Thyroid gland (tissue), 4 donors: ENCODE measurements around the gene NMBR. TPM values are rescaled to one million over a fixed set of nuclear protein-coding genes. Genes with fewer than 3 reads are reported as not detected.

Source experiments
- DNase-seq, 2 donors: peaks; one replicate each; pipeline ENCODE4 v3.0.0-alpha.2; 2019
- H3K27ac ChIP-seq, 3 donors: fragments of 200-600 bp; sonication (generic); 1 replicate in 2 of 3; 2 replicates in 1 of 3; pipeline ENCODE4 v1.5.1; 2016 to 2019; ENCODE audit warnings: mild to moderate bottlenecking in 1 of 3, moderate library complexity in 1 of 3
- H3K27me3 ChIP-seq: fragments of 200-600 bp; sonication (generic); one replicate; pipeline ENCODE4 v1.5.1; 2019
- H3K36me3 ChIP-seq, 2 donors: fragments of 200-600 bp; sonication (generic); one replicate each; pipeline ENCODE4 v1.5.1; 2016 to 2019
- H3K4me1 ChIP-seq, 2 donors: fragments of 200-600 bp; sonication (generic); one replicate each; pipeline ENCODE4 v1.5.1; 2017 to 2019
- H3K4me3 ChIP-seq, 3 donors: fragments of 200-600 bp; sonication (generic); replicated peaks in 1 of 3; 1 replicate in 2 of 3; 2 replicates in 1 of 3; pipeline ENCODE4 v1.5.1; 2016; ENCODE audit warnings: mild to moderate bottlenecking in 1 of 3
- H3K9me3 ChIP-seq: fragments of 200-600 bp; sonication (generic); one replicate; pipeline ENCODE4 v1.5.1; 2017
- CTCF ChIP-seq, 6 experiments: fragments of 200-600 bp in 3 of 6; fragments of 450-650 bp in 3 of 6; sonication (generic) in 3 of 6; IDR thresholded peaks; one replicate each; pipeline ENCODE4 v1.5.1; 2016 to 2019; ENCODE audit warnings: antibody characterized with exemption in 6 of 6, mild to moderate bottlenecking in 2 of 6, inconsistent platforms in 1 of 6, moderate library complexity in 1 of 6
- POLR2A ChIP-seq, 2 donors: fragments of 450-650 bp; IDR thresholded peaks; one replicate each; pipeline ENCODE4 v1.6.1; 2017; ENCODE audit warnings: antibody characterized with exemption in 2 of 2, mild to moderate bottlenecking in 2 of 2, moderate library complexity in 1 of 2
- WGBS, 2 donors: methylation state at CpG; one replicate each; pipeline ENCODE4 v1.1.5; 2017; 5-methylcytosine and 5-hydroxymethylcytosine counted together
- intact Hi-C: fragments of 100-400 bp; cut with DNase I; formaldehyde crosslinking; loops from one replicate; pipeline ENCODE4 v1.15.1; 2023
- total RNA-seq, 4 donors: library from RNA; depleted of rRNA; stranded (reverse); fragments of >200 nt; gene quantifications; one replicate each; pipeline ENCODE4 v1.2.3, GENCODE V29; 2016

NMBR gene
- total RNA-seq, 4 donors from 2014 or later: 0.33 TPM; not detected in 3

- Histone ChIP-seq H3K4me1 (no peaks in the 10 kb centered on the region), H3K4me3 (no peak overlapping the region), H3K36me3 (peaks cover 0 to 4% of the 10 kb centered on the region in 2 donors), H3K27ac (no peak overlapping the region), H3K9me3 (no peaks in the 10 kb centered on the region), H3K27me3 (no peaks in the 10 kb centered on the region)
- TF ChIP-seq POLR2A (IDR thresholded peaks at IDR 0.05): no peak
- no peak for TF ChIP-seq CTCF (IDR thresholded peaks at IDR 0.05)
- intact Hi-C loops: no loop called here
- no peak for DNase-seq
These were observed 31.2 kb upstream of the NMBR start for GRCh38 chr6:142178129-142178528.

- Histone ChIP-seq H3K36me3 (peaks cover 7 to 15% of the 10 kb centered on the region in 2 donors), H3K4me3 (no peak overlapping the region), H3K27ac (no peak overlapping the region), H3K9me3 (no peaks in the 10 kb centered on the region), H3K4me1 (no peaks in the 10 kb centered on the region), H3K27me3 (no peaks in the 10 kb centered on the region)
- intact Hi-C loops: no loop called here
- TF ChIP-seq POLR2A (IDR thresholded peaks at IDR 0.05) (no peak), CTCF (IDR thresholded peaks at IDR 0.05) (no peak)
- no peak for DNase-seq
- 95 to 98% methylated on average over 6 of the region's 6 CpGs for WGBS, 2 donors
These were observed 27.8 kb upstream of the NMBR start for GRCh38 chr6:142174703-142175102.

GRCh38 chr6:142173980-142174379, 27.1 kb upstream of the NMBR start:
- no peak overlapping the region for H3K4me3 ChIP-seq
- no peaks in the 10 kb centered on the region for H3K4me1 ChIP-seq
- intact Hi-C loops: no loop called here
- DNase-seq: no peak
- H3K27ac ChIP-seq: no peak overlapping the region
- H3K9me3 ChIP-seq: no peaks in the 10 kb centered on the region
- H3K27me3 ChIP-seq: no peaks in the 10 kb centered on the region
- WGBS, 2 donors: 98 to 100% methylated on average over 3 of the region's 3 CpGs
- peaks cover 9 to 15% of the 10 kb centered on the region in 2 donors for H3K36me3 ChIP-seq
- TF ChIP-seq CTCF (IDR thresholded peaks at IDR 0.05) (no peak), POLR2A (IDR thresholded peaks at IDR 0.05) (no peak)

- no peaks in the 10 kb centered on the region for H3K27me3 ChIP-seq
- no peaks in the 10 kb centered on the region for H3K4me1 ChIP-seq
- H3K9me3 ChIP-seq: no peaks in the 10 kb centered on the region
- no peak overlapping the region for H3K27ac ChIP-seq
- no peak for DNase-seq
- H3K36me3 ChIP-seq: peaks cover 9 to 12% of the 10 kb centered on the region in 2 donors
- intact Hi-C loops: no loop called here
- H3K4me3 ChIP-seq: no peak overlapping the region
- TF ChIP-seq POLR2A (IDR thresholded peaks at IDR 0.05) (no peak), CTCF (IDR thresholded peaks at IDR 0.05) (no peak)
These were observed 25.8 kb upstream of the NMBR start for GRCh38 chr6:142172758-142173157.

GRCh38 chr6:142171351-142171750, 24.4 kb upstream of the NMBR start:
- Histone ChIP-seq H3K36me3 (peaks cover 10 to 17% of the 10 kb centered on the region in 2 donors), H3K4me1 (no peaks in the 10 kb centered on the region), H3K9me3 (no peaks in the 10 kb centered on the region), H3K27me3 (no peaks in the 10 kb centered on the region), H3K4me3 (no peak overlapping the region), H3K27ac (no peak overlapping the region)
- no peak for DNase-seq
- intact Hi-C loops: no loop called here
- TF ChIP-seq POLR2A (IDR thresholded peaks at IDR 0.05) (no peak), CTCF (IDR thresholded peaks at IDR 0.05) (no peak)
